Measurements from ENCODE around the gene CRELD1.
A peak's percentile ranks its signal among the peaks of the same experiment; 100 is the strongest.

The CRELD1 gene

GRCh38 chr3:9955611-9956352, 22.1 kb downstream of the CRELD1 start:
- Histone ChIP-seq H2AFZ (ENCODE audit: low read depth, low read length) (no peak overlapping the region), H3K4me1 (ENCODE audit: low read length) (peaks cover 10% of the 10 kb centered on the region), H3K4me2 (ENCODE audit: low read length) (no peak overlapping the region), H3K79me2 (ENCODE audit: low read length) (no peaks in the 10 kb centered on the region), H3K27me3 (ENCODE audit: low read depth, low read length) (no peaks in the 10 kb centered on the region), H3K9me3 (ENCODE audit: insufficient read depth, low read length) (no peaks in the 10 kb centered on the region), H3K9ac (ENCODE audit: low read length) (no peak overlapping the region), H3K36me3 (replicated peaks; ENCODE audit: low read depth, low read length) (no peaks in the 10 kb centered on the region), H4K20me1 (ENCODE audit: insufficient read depth, low read length) (no peaks in the 10 kb centered on the region), H3K27ac (ENCODE audit: low read length) (no peak overlapping the region), H3K4me3 (ENCODE audit: low read length) (no peak overlapping the region)
- no peak for TF ChIP-seq EZH2phosphoT487 (IDR thresholded peaks at IDR 0.05; ENCODE audit: low read depth)
- no peak for TF ChIP-seq CTCF (IDR thresholded peaks at IDR 0.05; ENCODE audit: low read depth, low read length)

- TF ChIP-seq CTCF (IDR thresholded peaks at IDR 0.05; ENCODE audit: low read depth, low read length) (peak; percentile 30; the same call in 1 of the 2 replicates), EZH2phosphoT487 (IDR thresholded peaks at IDR 0.05; ENCODE audit: low read depth) (no peak)
- Histone ChIP-seq H3K36me3 (replicated peaks; ENCODE audit: low read depth, low read length) (no peaks in the 10 kb centered on the region), H3K4me2 (ENCODE audit: low read length) (no peak overlapping the region), H3K27ac (ENCODE audit: low read length) (no peak overlapping the region), H3K27me3 (ENCODE audit: low read depth, low read length) (no peaks in the 10 kb centered on the region), H3K9ac (ENCODE audit: low read length) (no peak overlapping the region), H3K4me1 (ENCODE audit: low read length) (no peaks in the 10 kb centered on the region; the same call in 1 of the 2 replicates), H2AFZ (ENCODE audit: low read depth, low read length) (no peak overlapping the region), H3K9me3 (ENCODE audit: insufficient read depth, low read length) (no peaks in the 10 kb centered on the region), H3K4me3 (ENCODE audit: low read length) (no peak overlapping the region), H3K79me2 (ENCODE audit: low read length) (no peaks in the 10 kb centered on the region), H4K20me1 (ENCODE audit: insufficient read depth, low read length) (no peaks in the 10 kb centered on the region)
Measured at GRCh38 chr3:9957214-9957613, 23.6 kb downstream of the CRELD1 start.

GRCh38 chr3:9965200-9965875, 31.7 kb downstream of the CRELD1 start:
- no peaks in the 10 kb centered on the region for H3K4me1 ChIP-seq (ENCODE audit: low read length)
- H3K27me3 ChIP-seq (ENCODE audit: low read depth, low read length) = no peaks in the 10 kb centered on the region
- TF ChIP-seq EZH2phosphoT487 (IDR thresholded peaks at IDR 0.05; ENCODE audit: low read depth) (no peak), CTCF (IDR thresholded peaks at IDR 0.05; ENCODE audit: low read depth, low read length) (no peak)
- H3K27ac ChIP-seq (ENCODE audit: low read length) = no peak overlapping the region
- H3K4me2 ChIP-seq (ENCODE audit: low read length) = no peak overlapping the region
- H3K36me3 ChIP-seq (replicated peaks; ENCODE audit: low read depth, low read length) = peaks cover 23% of the 10 kb centered on the region
- H3K9ac ChIP-seq (ENCODE audit: low read length) = no peak overlapping the region
- no peaks in the 10 kb centered on the region for H3K79me2 ChIP-seq (ENCODE audit: low read length)
- H2AFZ ChIP-seq (ENCODE audit: low read depth, low read length) = no peak overlapping the region
- H4K20me1 ChIP-seq (ENCODE audit: insufficient read depth, low read length) = no peaks in the 10 kb centered on the region
- H3K9me3 ChIP-seq (ENCODE audit: insufficient read depth, low read length) = no peaks in the 10 kb centered on the region
- no peak overlapping the region for H3K4me3 ChIP-seq (ENCODE audit: low read length)

GRCh38 chr3:9966841-9967240, 33.2 kb downstream of the CRELD1 start:
- Histone ChIP-seq H3K4me2 (ENCODE audit: low read length) (no peak overlapping the region), H3K4me1 (ENCODE audit: low read length) (no peaks in the 10 kb centered on the region), H3K4me3 (ENCODE audit: low read length) (no peak overlapping the region), H2AFZ (ENCODE audit: low read depth, low read length) (no peak overlapping the region), H3K9ac (ENCODE audit: low read length) (no peak overlapping the region), H3K9me3 (ENCODE audit: insufficient read depth, low read length) (no peaks in the 10 kb centered on the region), H3K36me3 (replicated peaks; ENCODE audit: low read depth, low read length) (peaks cover 32% of the 10 kb centered on the region), H4K20me1 (ENCODE audit: insufficient read depth, low read length) (no peaks in the 10 kb centered on the region), H3K27me3 (ENCODE audit: low read depth, low read length) (no peaks in the 10 kb centered on the region), H3K27ac (ENCODE audit: low read length) (no peak overlapping the region), H3K79me2 (ENCODE audit: low read length) (no peaks in the 10 kb centered on the region)
- TF ChIP-seq CTCF (IDR thresholded peaks at IDR 0.05; ENCODE audit: low read depth, low read length) = no peak
- no peak for TF ChIP-seq EZH2phosphoT487 (IDR thresholded peaks at IDR 0.05; ENCODE audit: low read depth)

All from OCI-LY3 (cell line).